ENCODE results near the gene C19orf67. TPM values are rescaled to one million over a fixed set of nuclear protein-coding genes. Genes with fewer than 3 reads are reported as not detected.

C19orf67 gene
- total and polyA plus RNA-seq, 2 donors (not counting 1 experiment from before 2014, with no cell fraction given) = 1.2 TPM; not detected in 1

DNA sequence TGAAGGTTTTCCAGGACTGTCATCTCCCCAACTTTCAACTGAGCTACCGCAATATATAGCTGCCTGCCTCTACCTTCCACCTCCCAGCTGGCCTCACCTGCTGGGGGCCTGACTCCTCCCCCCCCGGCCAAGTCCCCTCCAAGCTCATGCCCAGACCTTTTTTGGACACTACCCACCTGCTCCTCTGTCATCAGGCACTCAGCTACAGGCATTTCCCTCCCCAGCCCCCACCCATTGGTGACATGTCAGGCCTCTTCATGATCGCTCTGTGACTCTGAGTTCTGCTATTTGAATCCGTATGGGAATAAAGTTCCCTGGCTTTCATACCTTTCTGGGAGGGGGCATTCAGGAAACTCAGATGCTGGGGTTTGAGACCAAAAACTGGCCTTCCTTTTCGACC is 30.2 kb upstream of the C19orf67 start:
- H3K27me3 Mint-ChIP-seq = no peaks in the 10 kb centered on the region
- H3K27ac Mint-ChIP-seq = peak overlapping the region; percentile 20
- peaks cover 0 to 2% of the 10 kb centered on the region in 2 experiments for H3K36me3 ChIP-seq (replicated peaks in 1 of 2; ENCODE audit: control extremely low read depth in 1 of 2, control insufficient read depth in 1 of 2, extremely low read depth in 1 of 2, insufficient read depth in 2 of 2, low read length in 1 of 2)
- no peak for ATAC-seq (ENCODE audit: low read depth)
- DNase-seq = no peak
- peak overlapping the region; percentile 92 for H3K4me3 Mint-ChIP-seq
- H3K9ac ChIP-seq (ENCODE audit: low read length) = no peak overlapping the region
- H3K27ac ChIP-seq (ENCODE audit: low read length in 2 of 2) = no peak overlapping the region
- 94% methylated on average over 5 of the region's 5 CpGs for WGBS (ENCODE audit: insufficient coverage)
- CTCF ChIA-PET = interaction anchor here (0.7 to 3.0 kb wide), 9 partner anchors 10 to 236 kb away, joined by 3 to 14 read pairs (median 3); partner anchors contain the start of genes ASF1B and MISP3
- POLR2A ChIA-PET = no interaction called here
- H3K4me2 ChIP-seq (replicated peaks; ENCODE audit: low read depth, low read length, poor library complexity, severe bottlenecking) = no peak overlapping the region
- H2AFZ ChIP-seq (ENCODE audit: insufficient read depth, low read depth, low read length, poor library complexity, severe bottlenecking) = no peak overlapping the region
- H3K27me3 ChIP-seq (replicated peaks in 1 of 4; ENCODE audit: control extremely low read depth in 1 of 4, control insufficient read depth in 3 of 4, insufficient read depth in 4 of 4, low read length in 3 of 4) = no peaks in the 10 kb centered on the region
- intact Hi-C loops (cut with micrococcal nuclease) = no loop called here
- peaks cover 53% of the 10 kb centered on the region for H4K20me1 ChIP-seq (ENCODE audit: control insufficient read depth, insufficient read depth, low read length, poor library complexity, severe bottlenecking)
- H3K9me3 ChIP-seq (ENCODE audit: control extremely low read depth in 1 of 3, control insufficient read depth in 2 of 3, insufficient read depth in 1 of 3, low read length in 2 of 3) = no peaks in the 10 kb centered on the region
- H3K4me1 Mint-ChIP-seq = peaks cover 39% of the 10 kb centered on the region
- no peaks in the 10 kb centered on the region for H3K9me3 Mint-ChIP-seq (ENCODE audit: insufficient read depth)
- H3K4me3 ChIP-seq (ENCODE audit: control extremely low read depth in 1 of 5, extremely low read depth in 1 of 5, insufficient read depth in 1 of 5, low read depth in 2 of 5, low read length in 4 of 5) = no peak overlapping the region
- H3K4me1 ChIP-seq (ENCODE audit: control insufficient read depth in 2 of 2, insufficient read depth in 2 of 2, low read length in 2 of 2) = peaks cover 36 to 38% of the 10 kb centered on the region in 2 donors
- TF ChIP-seq, protein P1, sequence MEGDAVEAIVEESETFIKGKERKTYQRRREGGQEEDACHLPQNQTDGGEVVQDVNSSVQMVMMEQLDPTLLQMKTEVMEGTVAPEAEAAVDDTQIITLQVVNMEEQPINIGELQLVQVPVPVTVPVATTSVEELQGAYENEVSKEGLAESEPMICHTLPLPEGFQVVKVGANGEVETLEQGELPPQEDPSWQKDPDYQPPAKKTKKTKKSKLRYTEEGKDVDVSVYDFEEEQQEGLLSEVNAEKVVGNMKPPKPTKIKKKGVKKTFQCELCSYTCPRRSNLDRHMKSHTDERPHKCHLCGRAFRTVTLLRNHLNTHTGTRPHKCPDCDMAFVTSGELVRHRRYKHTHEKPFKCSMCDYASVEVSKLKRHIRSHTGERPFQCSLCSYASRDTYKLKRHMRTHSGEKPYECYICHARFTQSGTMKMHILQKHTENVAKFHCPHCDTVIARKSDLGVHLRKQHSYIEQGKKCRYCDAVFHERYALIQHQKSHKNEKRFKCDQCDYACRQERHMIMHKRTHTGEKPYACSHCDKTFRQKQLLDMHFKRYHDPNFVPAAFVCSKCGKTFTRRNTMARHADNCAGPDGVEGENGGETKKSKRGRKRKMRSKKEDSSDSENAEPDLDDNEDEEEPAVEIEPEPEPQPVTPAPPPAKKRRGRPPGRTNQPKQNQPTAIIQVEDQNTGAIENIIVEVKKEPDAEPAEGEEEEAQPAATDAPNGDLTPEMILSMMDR (IDR thresholded peaks at IDR 0.05) = no peak
- no peak for TF ChIP-seq EZH2 (IDR thresholded peaks at IDR 0.05; ENCODE audit: borderline replicate concordance, insufficient read depth, low read depth, low read length, poor library complexity, severe bottlenecking)
- peaks cover 55% of the 10 kb centered on the region for H3K79me2 ChIP-seq (ENCODE audit: control insufficient read depth, insufficient read depth, low read length)

DNA sequence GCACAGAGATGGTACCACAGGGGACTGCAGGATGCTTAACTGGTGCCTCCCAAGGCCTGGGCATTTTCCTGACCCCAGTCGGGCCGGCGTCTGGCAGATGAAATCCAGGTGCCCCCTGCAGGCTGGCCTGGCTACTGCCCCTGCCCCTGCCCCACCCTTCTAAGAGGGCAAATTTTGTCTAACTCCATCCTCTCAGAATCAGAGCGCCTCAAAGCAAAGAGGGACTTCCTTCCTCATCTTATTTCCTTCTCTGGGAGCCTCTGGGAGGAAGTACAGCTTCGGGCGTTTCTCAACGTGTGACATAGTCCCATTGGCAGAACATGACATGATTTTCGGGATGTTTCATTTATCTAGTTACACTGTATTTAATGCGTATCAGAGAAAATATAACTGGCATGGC is 29.3 kb upstream of the C19orf67 start:
- Histone ChIP-seq H3K27ac (ENCODE audit: low read length in 2 of 2) (no peak overlapping the region), H3K4me1 (ENCODE audit: control insufficient read depth in 2 of 2, insufficient read depth in 2 of 2, low read length in 2 of 2) (peaks cover 36 to 38% of the 10 kb centered on the region in 2 donors), H3K79me2 (ENCODE audit: control insufficient read depth, insufficient read depth, low read length) (peaks cover 62% of the 10 kb centered on the region), H3K36me3 (replicated peaks in 1 of 2; ENCODE audit: control extremely low read depth in 1 of 2, control insufficient read depth in 1 of 2, extremely low read depth in 1 of 2, insufficient read depth in 2 of 2, low read length in 1 of 2) (peaks cover 0 to 2% of the 10 kb centered on the region in 2 experiments), H4K20me1 (ENCODE audit: control insufficient read depth, insufficient read depth, low read length, poor library complexity, severe bottlenecking) (peaks cover 58% of the 10 kb centered on the region), H3K4me2 (replicated peaks; ENCODE audit: low read depth, low read length, poor library complexity, severe bottlenecking) (peak overlapping the region; percentile 45), H3K9me3 (ENCODE audit: control extremely low read depth in 1 of 3, control insufficient read depth in 2 of 3, insufficient read depth in 1 of 3, low read length in 2 of 3) (no peaks in the 10 kb centered on the region), H3K9ac (ENCODE audit: low read length) (no peak overlapping the region), H3K27me3 (replicated peaks in 1 of 4; ENCODE audit: control extremely low read depth in 1 of 4, control insufficient read depth in 3 of 4, insufficient read depth in 4 of 4, low read length in 3 of 4) (no peaks in the 10 kb centered on the region), H3K4me3 (ENCODE audit: control extremely low read depth in 1 of 5, extremely low read depth in 1 of 5, insufficient read depth in 1 of 5, low read depth in 2 of 5, low read length in 4 of 5) (no peak overlapping the region), H2AFZ (ENCODE audit: insufficient read depth, low read depth, low read length, poor library complexity, severe bottlenecking) (peak overlapping the region; percentile 27)
- peaks cover 39% of the 10 kb centered on the region for H3K4me1 Mint-ChIP-seq
- POLR2A ChIA-PET = no interaction called here
- H3K9me3 Mint-ChIP-seq (ENCODE audit: insufficient read depth) = no peaks in the 10 kb centered on the region
- TF ChIP-seq EZH2 (IDR thresholded peaks at IDR 0.05; ENCODE audit: borderline replicate concordance, insufficient read depth, low read depth, low read length, poor library complexity, severe bottlenecking) = no peak
- TF ChIP-seq, protein P1 (IDR thresholded peaks at IDR 0.05) = peak; percentile 63
- intact Hi-C loops (cut with micrococcal nuclease) = no loop called here
- no peaks in the 10 kb centered on the region for H3K27me3 Mint-ChIP-seq
- H3K4me3 Mint-ChIP-seq = peak overlapping the region; percentile 34
- H3K27ac Mint-ChIP-seq = no peak overlapping the region
- ATAC-seq (ENCODE audit: low read depth) = no peak
- 20% methylated on average over 4 of the region's 9 CpGs for WGBS (ENCODE audit: insufficient coverage)
- CTCF ChIA-PET = interaction anchor here (1.0 to 3.0 kb wide), 9 partner anchors 11 to 236 kb away, joined by 3 to 14 read pairs (median 3); partner anchors contain the start of genes ASF1B and MISP3
- peak; percentile 64 for DNase-seq

All from B cell (primary cell).